ENCODE results near the gene PGM2L1.
"Not testable (repeated sequence)": the region's sequence is repeated elsewhere in the genome, so short reads cannot be mapped to it uniquely, and the experiment has no call there.

The PGM2L1 gene

DNA sequence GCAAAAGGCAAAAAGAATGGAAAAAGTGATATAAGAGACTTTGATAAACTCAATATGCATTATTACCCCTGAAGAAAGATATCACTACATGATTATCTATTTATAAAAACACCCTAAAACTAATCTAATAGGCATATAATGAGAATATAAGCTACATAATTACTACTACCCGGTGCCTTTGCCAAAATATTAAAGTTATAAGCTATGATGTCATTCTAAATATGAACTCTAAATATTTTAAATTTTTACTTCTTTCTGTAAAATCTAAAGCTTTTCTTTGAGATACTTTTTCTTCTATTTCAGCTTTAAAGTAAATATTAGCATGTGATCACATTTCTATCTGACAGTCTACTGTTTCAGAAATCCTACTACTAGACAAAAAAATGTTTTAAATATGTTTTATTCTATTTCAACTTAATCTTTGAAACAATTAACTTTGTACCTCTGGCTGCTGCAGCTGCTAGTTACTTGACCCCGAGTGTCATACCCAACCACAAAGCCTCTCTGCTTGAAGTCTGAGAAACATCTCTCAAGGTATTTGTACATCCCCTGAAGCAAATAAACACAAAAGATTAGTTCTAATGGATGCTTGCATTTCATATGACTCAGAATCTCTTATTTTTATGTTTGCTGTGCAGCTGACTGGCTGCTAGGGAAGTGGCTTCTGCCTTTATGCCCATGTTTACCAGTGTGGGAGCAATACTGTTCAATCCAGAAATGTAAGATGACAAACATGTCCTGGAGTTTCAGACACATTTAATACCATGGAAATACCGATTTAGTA is 26.8 kb downstream of the PGM2L1 start:
- ChIA-PET POLR2A (no interaction called here), CTCF (no interaction called here)
- TF ChIP-seq L3MBTL2 (conservative IDR thresholded peaks at IDR 0.05) (no peak), FOXA1 (IDR thresholded peaks at IDR 0.05) (no peak), BHLHE40 (IDR thresholded peaks at IDR 0.05; ENCODE audit: borderline replicate concordance) (no peak), SP1 (IDR thresholded peaks at IDR 0.05) (no peak), LEF1 (IDR thresholded peaks at IDR 0.05; ENCODE audit: borderline replicate concordance) (no peak)
- DNase-seq (ENCODE audit: extremely low spot score) = no peak

DNA sequence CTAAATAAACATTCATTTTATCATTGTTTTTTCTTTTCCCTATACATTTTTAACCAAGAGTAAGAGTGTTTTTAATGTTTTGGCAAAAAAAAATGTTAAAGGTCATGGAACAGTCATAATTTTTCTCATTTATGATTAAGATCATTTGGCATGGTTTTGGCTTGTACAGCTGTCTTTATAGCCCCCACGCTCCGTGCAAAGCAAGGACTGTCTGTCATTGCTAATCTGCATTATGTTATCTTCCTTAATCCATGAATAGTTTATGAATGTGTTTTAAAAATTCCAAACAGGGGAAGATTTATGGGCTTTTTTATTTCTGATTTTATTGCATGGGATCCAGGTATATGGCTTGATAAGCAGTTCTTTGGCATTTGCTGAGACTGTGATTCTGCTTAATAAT is 28.1 kb downstream of the PGM2L1 start:
- ChIA-PET CTCF (no interaction called here), POLR2A (interaction anchor here (0.6 kb wide), 1 partner anchor 28 kb away, joined by 4 read pairs; the partner anchor contains the start of gene PGM2L1)
- TF ChIP-seq, protein P1, sequence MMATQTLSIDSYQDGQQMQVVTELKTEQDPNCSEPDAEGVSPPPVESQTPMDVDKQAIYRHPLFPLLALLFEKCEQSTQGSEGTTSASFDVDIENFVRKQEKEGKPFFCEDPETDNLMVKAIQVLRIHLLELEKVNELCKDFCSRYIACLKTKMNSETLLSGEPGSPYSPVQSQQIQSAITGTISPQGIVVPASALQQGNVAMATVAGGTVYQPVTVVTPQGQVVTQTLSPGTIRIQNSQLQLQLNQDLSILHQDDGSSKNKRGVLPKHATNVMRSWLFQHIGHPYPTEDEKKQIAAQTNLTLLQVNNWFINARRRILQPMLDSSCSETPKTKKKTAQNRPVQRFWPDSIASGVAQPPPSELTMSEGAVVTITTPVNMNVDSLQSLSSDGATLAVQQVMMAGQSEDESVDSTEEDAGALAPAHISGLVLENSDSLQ (IDR thresholded peaks at IDR 0.05) = no peak
- TF ChIP-seq FOXA1 (IDR thresholded peaks at IDR 0.05) = no peak
- no peak for TF ChIP-seq ELF4 (IDR thresholded peaks at IDR 0.05)
- TF ChIP-seq CTBP1 (IDR thresholded peaks at IDR 0.05; ENCODE audit: borderline replicate concordance) = no peak
- no peak for TF ChIP-seq FOXK2 (IDR thresholded peaks at IDR 0.05)
- no peak for TF ChIP-seq L3MBTL2 (conservative IDR thresholded peaks at IDR 0.05)
- no peak for DNase-seq (ENCODE audit: extremely low spot score)

DNA sequence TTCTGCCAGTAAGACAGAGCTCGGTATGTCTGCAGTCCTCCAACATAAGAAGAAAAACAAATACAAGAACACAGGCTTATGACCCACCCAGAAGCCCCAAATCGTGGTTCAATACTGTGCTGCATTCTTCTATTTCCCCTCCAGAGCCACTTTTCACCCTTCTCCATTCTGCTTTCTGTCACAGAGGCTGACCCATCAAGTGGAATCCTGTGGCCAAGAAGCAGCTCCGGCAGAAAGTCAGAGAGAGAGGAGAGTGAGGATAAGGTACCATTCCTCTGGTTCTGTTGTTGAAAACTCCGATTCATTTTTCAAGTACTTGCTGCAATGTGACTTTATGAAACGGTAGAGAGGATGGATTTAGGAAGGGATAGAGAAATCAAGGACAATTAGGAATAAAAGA is 30.4 kb downstream of the PGM2L1 start:
- POLR2A ChIA-PET = no interaction called here
- TF ChIP-seq ARNT (IDR thresholded peaks at IDR 0.05) = no peak
- TF ChIP-seq SUZ12 (IDR thresholded peaks at IDR 0.05) = no peak
- TF ChIP-seq TARDBP (IDR thresholded peaks at IDR 0.05) = no peak
- TF ChIP-seq ELF4 (IDR thresholded peaks at IDR 0.05) = no peak
- DNase-seq (ENCODE audit: extremely low spot score) = no peak
- CTCF ChIA-PET = no interaction called here

DNA sequence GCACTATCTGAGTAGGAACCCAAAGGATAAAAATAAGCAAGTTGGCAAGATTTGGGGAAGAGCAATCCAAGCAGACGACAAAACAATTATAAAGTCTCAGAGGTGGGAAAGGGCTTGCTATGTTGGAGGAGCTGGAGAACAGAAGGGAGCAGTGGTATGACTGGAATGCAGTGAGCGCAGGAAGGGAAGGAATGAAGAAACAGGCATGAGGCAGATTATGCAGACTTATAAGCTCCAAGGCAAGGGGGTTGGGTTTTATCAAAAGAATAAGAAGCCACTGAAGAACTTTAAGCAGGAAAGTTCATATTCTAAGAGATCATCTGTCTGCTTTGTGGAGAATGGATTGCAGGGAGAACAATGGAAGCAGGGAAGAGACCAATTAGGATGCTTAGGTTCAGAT is 31.7 kb downstream of the PGM2L1 start:
- CTCF ChIA-PET = no interaction called here
- TF ChIP-seq ZNF384 (IDR thresholded peaks at IDR 0.05) = no peak
- TF ChIP-seq FOXA1 (IDR thresholded peaks at IDR 0.05) = no peak
- TF ChIP-seq BHLHE40 (IDR thresholded peaks at IDR 0.05; ENCODE audit: borderline replicate concordance) = no peak
- TF ChIP-seq TARDBP (IDR thresholded peaks at IDR 0.05) = no peak
- no peak for TF ChIP-seq SP1 (IDR thresholded peaks at IDR 0.05)
- no peak for TF ChIP-seq FOXM1 (IDR thresholded peaks at IDR 0.05; ENCODE audit: borderline replicate concordance)
- TF ChIP-seq NFRKB (IDR thresholded peaks at IDR 0.05) = no peak
- no peak for DNase-seq (ENCODE audit: extremely low spot score)
- POLR2A ChIA-PET = no interaction called here

DNA sequence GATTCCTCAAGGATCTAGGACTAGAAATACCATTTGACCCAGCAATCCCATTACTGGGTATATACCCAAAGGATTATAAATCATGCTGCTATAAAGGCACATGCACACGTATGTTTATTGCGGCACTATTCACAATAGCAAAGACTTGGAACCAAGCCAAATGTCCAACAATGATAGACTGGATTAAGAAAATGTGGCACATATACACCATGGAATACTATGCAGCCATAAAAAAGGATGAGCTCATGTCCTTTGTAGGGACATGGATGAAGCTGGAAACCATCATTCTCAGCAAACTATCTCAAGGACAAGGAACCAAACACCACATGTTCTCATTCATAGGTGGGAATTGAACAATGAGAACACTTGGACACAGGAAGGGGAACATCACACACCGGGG is 32.4 kb downstream of the PGM2L1 start:
- CTCF ChIA-PET = not testable (repeated sequence)

DNA sequence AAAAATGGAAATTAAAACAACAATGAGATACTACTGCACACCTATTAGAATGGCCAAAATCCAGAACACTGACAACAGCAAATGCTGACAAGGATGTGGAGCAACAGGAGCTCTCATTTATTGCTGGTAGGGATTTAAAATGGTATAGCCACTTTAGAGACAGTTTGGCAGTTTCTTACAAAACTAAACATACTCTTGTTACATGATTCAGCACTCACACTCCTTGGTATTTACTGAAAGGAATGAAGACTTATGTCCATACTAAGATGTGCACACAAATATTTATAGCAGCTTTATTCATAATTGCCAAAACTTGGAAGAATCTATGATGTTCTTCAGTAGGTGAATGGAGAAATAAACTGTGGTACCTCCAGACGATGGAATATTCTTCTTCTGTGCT is 40.8 kb downstream of the PGM2L1 start:
- ChIA-PET POLR2A (no interaction called here), CTCF (no interaction called here)
- TF ChIP-seq FOXK2 (IDR thresholded peaks at IDR 0.05) = no peak
- TF ChIP-seq HDGF (IDR thresholded peaks at IDR 0.05; ENCODE audit: borderline replicate concordance) = no peak
- TF ChIP-seq FOXA1 (IDR thresholded peaks at IDR 0.05) = no peak
- no peak for TF ChIP-seq LEF1 (IDR thresholded peaks at IDR 0.05; ENCODE audit: borderline replicate concordance)
- TF ChIP-seq ARNT (IDR thresholded peaks at IDR 0.05) = no peak
- TF ChIP-seq ZNF384 (IDR thresholded peaks at IDR 0.05) = no peak
- no peak for TF ChIP-seq ELF4 (IDR thresholded peaks at IDR 0.05)
- no peak for TF ChIP-seq CTBP1 (IDR thresholded peaks at IDR 0.05; ENCODE audit: borderline replicate concordance)
- no peak for TF ChIP-seq BHLHE40 (IDR thresholded peaks at IDR 0.05; ENCODE audit: borderline replicate concordance)
- no peak for TF ChIP-seq NFRKB (IDR thresholded peaks at IDR 0.05)
- TF ChIP-seq TARDBP (IDR thresholded peaks at IDR 0.05) = no peak
- TF ChIP-seq, protein P1 (IDR thresholded peaks at IDR 0.05) = no peak
- no peak for TF ChIP-seq SP1 (IDR thresholded peaks at IDR 0.05)
- TF ChIP-seq L3MBTL2 (conservative IDR thresholded peaks at IDR 0.05) = no peak
- TF ChIP-seq SUZ12 (IDR thresholded peaks at IDR 0.05) = no peak
- no peak for TF ChIP-seq FOXM1 (IDR thresholded peaks at IDR 0.05; ENCODE audit: borderline replicate concordance)
- no peak for DNase-seq (ENCODE audit: extremely low spot score)

More for the DNA sequence above, 32.4 kb downstream of the PGM2L1 start:
- POLR2A ChIA-PET; DNase-seq (ENCODE audit: extremely low spot score): not testable (repeated sequence)

DNA sequence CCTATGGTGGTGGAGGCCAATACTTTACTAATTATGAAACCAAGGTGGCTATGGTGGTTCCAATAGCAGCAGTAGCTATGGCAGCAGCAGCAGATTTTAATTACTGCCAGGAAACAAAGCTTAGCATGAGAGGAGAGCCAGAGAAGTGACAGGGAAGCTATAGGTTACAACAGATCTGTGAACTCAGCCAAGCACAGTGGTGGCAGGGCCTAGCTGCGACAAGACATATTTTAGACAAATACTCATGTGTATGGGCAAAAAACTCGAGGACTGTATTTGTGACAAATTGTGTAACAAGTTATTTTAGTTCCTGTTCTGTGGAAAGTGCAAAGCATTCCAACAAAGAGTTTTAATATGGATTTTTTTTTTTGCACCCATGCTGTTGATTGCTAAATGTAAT is 42.6 kb downstream of the PGM2L1 start:
- POLR2A ChIA-PET = no interaction called here
- no peak for DNase-seq (ENCODE audit: extremely low spot score)
- CTCF ChIA-PET = interaction anchor here (0.7 to 0.9 kb wide), 2 partner anchors 11 to 33 kb away, joined by 3 to 6 read pairs; no protein-coding TSS in a partner anchor
- TF ChIP-seq ELF4 (IDR thresholded peaks at IDR 0.05) (no peak), SP1 (IDR thresholded peaks at IDR 0.05) (no peak), SUZ12 (IDR thresholded peaks at IDR 0.05) (no peak), FOXM1 (IDR thresholded peaks at IDR 0.05; ENCODE audit: borderline replicate concordance) (no peak), TARDBP (IDR thresholded peaks at IDR 0.05) (no peak), LEF1 (IDR thresholded peaks at IDR 0.05; ENCODE audit: borderline replicate concordance) (no peak), FOXK2 (IDR thresholded peaks at IDR 0.05) (no peak), NFRKB (IDR thresholded peaks at IDR 0.05) (no peak), L3MBTL2 (conservative IDR thresholded peaks at IDR 0.05) (no peak), HDGF (IDR thresholded peaks at IDR 0.05; ENCODE audit: borderline replicate concordance) (no peak), BHLHE40 (IDR thresholded peaks at IDR 0.05; ENCODE audit: borderline replicate concordance) (no peak), CTBP1 (IDR thresholded peaks at IDR 0.05; ENCODE audit: borderline replicate concordance) (no peak), ARNT (IDR thresholded peaks at IDR 0.05) (no peak), FOXA1 (IDR thresholded peaks at IDR 0.05) (no peak), ZNF384 (IDR thresholded peaks at IDR 0.05) (no peak)
- TF ChIP-seq, protein P1 (IDR thresholded peaks at IDR 0.05) = no peak
